ENCODE measurements around the gene LAMB1.

Gene LAMB1

DNA sequence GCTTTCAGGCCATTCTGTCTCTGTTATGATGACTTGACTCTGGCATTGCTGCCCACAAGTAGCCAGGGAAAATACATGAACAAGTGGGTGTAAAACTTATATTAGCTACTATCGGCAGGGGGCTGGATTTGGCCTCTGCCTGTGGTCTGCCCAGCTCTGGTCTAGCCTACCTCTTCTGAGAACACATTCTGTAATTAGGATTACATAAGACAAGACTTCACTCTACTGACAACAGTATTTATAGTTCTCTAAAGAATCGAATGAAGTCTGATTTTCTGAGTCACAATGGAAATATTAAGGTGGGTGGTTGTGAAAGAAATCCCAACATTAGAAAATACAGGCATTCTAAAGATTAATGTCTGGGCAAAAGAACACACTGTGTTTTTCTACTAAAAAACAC, 56.5 kb downstream of the LAMB1 start:
- H4K20me1 ChIP-seq (ENCODE audit: low read depth, low read length): no peaks in the 10 kb centered on the region
- no peak for TF ChIP-seq EZH2phosphoT487 (conservative IDR thresholded peaks at IDR 0.05; ENCODE audit: low read length)
- TF ChIP-seq, protein P1, sequence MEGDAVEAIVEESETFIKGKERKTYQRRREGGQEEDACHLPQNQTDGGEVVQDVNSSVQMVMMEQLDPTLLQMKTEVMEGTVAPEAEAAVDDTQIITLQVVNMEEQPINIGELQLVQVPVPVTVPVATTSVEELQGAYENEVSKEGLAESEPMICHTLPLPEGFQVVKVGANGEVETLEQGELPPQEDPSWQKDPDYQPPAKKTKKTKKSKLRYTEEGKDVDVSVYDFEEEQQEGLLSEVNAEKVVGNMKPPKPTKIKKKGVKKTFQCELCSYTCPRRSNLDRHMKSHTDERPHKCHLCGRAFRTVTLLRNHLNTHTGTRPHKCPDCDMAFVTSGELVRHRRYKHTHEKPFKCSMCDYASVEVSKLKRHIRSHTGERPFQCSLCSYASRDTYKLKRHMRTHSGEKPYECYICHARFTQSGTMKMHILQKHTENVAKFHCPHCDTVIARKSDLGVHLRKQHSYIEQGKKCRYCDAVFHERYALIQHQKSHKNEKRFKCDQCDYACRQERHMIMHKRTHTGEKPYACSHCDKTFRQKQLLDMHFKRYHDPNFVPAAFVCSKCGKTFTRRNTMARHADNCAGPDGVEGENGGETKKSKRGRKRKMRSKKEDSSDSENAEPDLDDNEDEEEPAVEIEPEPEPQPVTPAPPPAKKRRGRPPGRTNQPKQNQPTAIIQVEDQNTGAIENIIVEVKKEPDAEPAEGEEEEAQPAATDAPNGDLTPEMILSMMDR (IDR thresholded peaks at IDR 0.05; ENCODE audit: insufficient read depth, low read length, poor library complexity, severe bottlenecking): no peak
- H3K79me2 ChIP-seq (ENCODE audit: insufficient read depth, low read length): no peaks in the 10 kb centered on the region
- H2AFZ ChIP-seq (ENCODE audit: low read depth, low read length, severe bottlenecking): no peak overlapping the region
- H3K9ac ChIP-seq (ENCODE audit: low read length): no peak overlapping the region
- no peaks in the 10 kb centered on the region for H3K27me3 ChIP-seq (ENCODE audit: low read length)
- H3K9me3 ChIP-seq (ENCODE audit: insufficient read depth, low read length): no peaks in the 10 kb centered on the region
- H3K9me2 ChIP-seq (replicated peaks; ENCODE audit: insufficient read depth, low read length): no peaks in the 10 kb centered on the region
- H3F3A ChIP-seq (ENCODE audit: insufficient read depth): no peaks in the 10 kb centered on the region
- H3K4me3 ChIP-seq (ENCODE audit: insufficient read depth, low read length, poor library complexity, severe bottlenecking): no peak overlapping the region
- no peaks in the 10 kb centered on the region for H3K36me3 ChIP-seq (ENCODE audit: low read length)
- H3K4me2 ChIP-seq (ENCODE audit: low read depth, low read length, poor library complexity, severe bottlenecking): no peak overlapping the region
- no peak overlapping the region for H3K27ac ChIP-seq (ENCODE audit: low read depth, low read length)

DNA sequence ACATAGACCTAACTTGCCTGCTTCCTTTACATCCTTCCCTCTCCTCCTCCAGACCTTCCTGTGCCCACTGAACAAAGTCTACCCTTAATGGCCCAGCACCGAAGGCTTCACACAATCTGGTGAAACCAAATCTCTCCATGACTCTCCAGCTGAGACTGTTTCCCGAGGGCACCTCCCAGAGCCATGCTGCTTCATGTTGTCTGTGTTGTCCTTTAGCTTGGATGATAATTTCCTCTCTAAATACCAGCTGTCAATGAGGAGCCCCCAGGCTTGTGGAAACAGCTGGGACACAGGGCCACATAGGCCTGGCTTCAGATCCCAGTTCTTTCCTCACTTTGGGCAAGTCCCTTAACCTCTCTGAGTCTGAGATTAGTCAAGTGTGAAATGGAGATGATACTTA, 57.6 kb downstream of the LAMB1 start:
- Histone ChIP-seq H3K9me2 (replicated peaks; ENCODE audit: insufficient read depth, low read length) (no peaks in the 10 kb centered on the region), H3K27ac (ENCODE audit: low read depth, low read length) (no peak overlapping the region), H3K79me2 (ENCODE audit: insufficient read depth, low read length) (no peaks in the 10 kb centered on the region), H3K9me3 (ENCODE audit: insufficient read depth, low read length) (no peaks in the 10 kb centered on the region), H3K4me2 (ENCODE audit: low read depth, low read length, poor library complexity, severe bottlenecking) (no peak overlapping the region), H3K9ac (ENCODE audit: low read length) (no peak overlapping the region), H3K4me3 (ENCODE audit: insufficient read depth, low read length, poor library complexity, severe bottlenecking) (no peak overlapping the region), H3F3A (ENCODE audit: insufficient read depth) (no peaks in the 10 kb centered on the region), H3K27me3 (ENCODE audit: low read length) (no peaks in the 10 kb centered on the region), H4K20me1 (ENCODE audit: low read depth, low read length) (no peaks in the 10 kb centered on the region), H2AFZ (ENCODE audit: low read depth, low read length, severe bottlenecking) (no peak overlapping the region), H3K36me3 (ENCODE audit: low read length) (no peaks in the 10 kb centered on the region)
- TF ChIP-seq, protein P1 (IDR thresholded peaks at IDR 0.05; ENCODE audit: insufficient read depth, low read length, poor library complexity, severe bottlenecking): no peak
- TF ChIP-seq EZH2phosphoT487 (conservative IDR thresholded peaks at IDR 0.05; ENCODE audit: low read length): no peak

DNA sequence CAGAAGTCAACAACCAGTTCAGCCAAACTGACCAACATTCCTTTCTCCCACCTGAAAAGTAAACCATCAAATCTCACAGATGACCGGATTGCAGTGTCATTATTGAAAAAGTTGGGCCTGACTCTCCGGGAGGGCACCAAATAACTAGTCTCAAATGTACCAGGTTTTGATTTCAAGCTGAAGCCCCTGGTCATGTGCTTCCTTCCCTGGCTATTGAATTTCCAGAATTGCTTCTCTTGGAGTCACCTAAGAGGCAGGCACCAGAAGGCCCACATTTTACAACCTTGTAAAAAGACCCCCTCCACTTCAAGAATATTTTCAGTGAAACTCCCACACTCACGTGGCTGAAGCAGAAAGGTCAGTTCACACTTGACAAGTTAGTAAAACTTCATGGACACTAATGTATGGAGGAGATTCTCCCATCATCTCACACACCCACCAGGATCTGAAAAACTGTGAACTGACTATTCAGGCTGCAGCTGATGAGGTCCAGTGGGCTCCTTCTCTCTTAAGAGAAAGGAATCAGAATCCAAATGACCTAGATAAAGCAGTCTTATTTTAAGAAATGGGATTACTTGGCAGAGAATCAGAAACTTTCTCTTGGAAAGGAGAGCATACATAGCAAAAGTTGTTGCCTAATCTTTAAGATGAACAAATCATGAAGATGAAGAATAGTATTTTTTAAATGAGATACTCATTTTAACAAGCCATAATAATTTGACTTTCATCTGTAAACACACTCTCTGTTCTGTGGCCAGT, 58.4 kb downstream of the LAMB1 start:
- Histone ChIP-seq H4K20me1 (ENCODE audit: low read depth, low read length) (no peaks in the 10 kb centered on the region), H2AFZ (ENCODE audit: low read depth, low read length, severe bottlenecking) (no peak overlapping the region), H3K36me3 (ENCODE audit: low read length) (no peaks in the 10 kb centered on the region)

More for the DNA sequence above, 58.4 kb downstream of the LAMB1 start:
- TF ChIP-seq, protein P1 (IDR thresholded peaks at IDR 0.05; ENCODE audit: insufficient read depth, low read length, poor library complexity, severe bottlenecking): no peak
- no peak for TF ChIP-seq EZH2phosphoT487 (conservative IDR thresholded peaks at IDR 0.05; ENCODE audit: low read length)
- no peaks in the 10 kb centered on the region for H3K9me2 ChIP-seq (replicated peaks; ENCODE audit: insufficient read depth, low read length)
- H3K9me3 ChIP-seq (ENCODE audit: insufficient read depth, low read length): no peaks in the 10 kb centered on the region
- H3K27ac ChIP-seq (ENCODE audit: low read depth, low read length): no peak overlapping the region
- H3F3A ChIP-seq (ENCODE audit: insufficient read depth): no peaks in the 10 kb centered on the region
- no peaks in the 10 kb centered on the region for H3K79me2 ChIP-seq (ENCODE audit: insufficient read depth, low read length)
- H3K4me2 ChIP-seq (ENCODE audit: low read depth, low read length, poor library complexity, severe bottlenecking): no peak overlapping the region
- no peak overlapping the region for H3K9ac ChIP-seq (ENCODE audit: low read length)
- H3K27me3 ChIP-seq (ENCODE audit: low read length): no peaks in the 10 kb centered on the region
- H3K4me3 ChIP-seq (ENCODE audit: insufficient read depth, low read length, poor library complexity, severe bottlenecking): no peak overlapping the region
